Stimulated activated CD8-positive, alpha-beta memory T cell treated with anti-CD3 and anti-CD28 coated beads, Interleukin-7, amount 100 ng/mL, for 1 hour (primary cell): ENCODE data around the gene SRSF12.
A peak's percentile ranks its signal among the peaks of the same experiment; 100 is the strongest.
"Not testable (repeated sequence)": the region's sequence is repeated elsewhere in the genome, so short reads cannot be mapped to it uniquely, and the experiment has no call there.

Experiments
- DNase-seq, 2 donors: peaks; one replicate each; pipeline ENCODE4 v3.0.0-alpha.2; 2020; ENCODE audit warnings: low read depth in 2 of 2

Gene SRSF12

DNA sequence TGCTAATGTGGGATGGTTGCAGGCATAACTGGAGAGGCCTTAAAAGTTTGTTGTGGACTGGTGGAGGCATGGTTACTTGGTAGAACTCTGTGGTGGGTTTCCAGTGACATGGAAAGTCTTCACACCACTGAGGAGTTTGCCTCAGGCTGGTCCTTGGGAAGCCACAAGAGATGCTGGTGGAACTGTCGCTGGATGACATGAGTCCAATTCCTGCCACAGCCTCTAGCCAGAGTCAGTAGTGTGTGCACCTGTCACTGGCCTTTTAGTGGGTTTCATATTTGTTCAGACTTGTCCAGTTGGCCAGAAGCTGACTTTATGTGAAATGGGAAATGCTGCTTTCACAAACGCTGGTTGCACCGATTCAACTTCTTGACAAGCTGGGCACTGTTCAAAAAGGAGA is 13.7 kb upstream of the SRSF12 start:
- DNase-seq = no peak

DNA sequence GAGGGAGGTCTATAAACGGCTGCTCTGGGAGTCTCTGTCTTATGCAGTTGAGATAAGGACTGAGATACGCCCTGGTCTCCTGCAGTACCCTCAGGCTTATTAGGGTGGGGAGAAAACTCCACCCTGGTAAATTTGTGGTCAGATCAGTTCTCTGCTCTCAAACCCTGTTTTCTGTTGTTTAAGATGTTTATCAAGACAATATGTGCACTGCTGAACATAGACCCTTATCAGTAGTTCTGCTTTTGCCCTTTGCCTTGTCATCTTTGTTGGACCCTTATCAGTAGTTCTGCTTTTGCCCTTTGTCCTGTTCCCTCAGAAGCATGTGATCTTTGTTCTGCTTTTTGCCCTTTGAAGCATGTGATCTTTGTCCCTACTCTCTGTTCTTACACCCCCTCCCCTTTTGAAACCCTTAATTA is 10.4 kb upstream of the SRSF12 start:
- DNase-seq = not testable (repeated sequence)

DNA sequence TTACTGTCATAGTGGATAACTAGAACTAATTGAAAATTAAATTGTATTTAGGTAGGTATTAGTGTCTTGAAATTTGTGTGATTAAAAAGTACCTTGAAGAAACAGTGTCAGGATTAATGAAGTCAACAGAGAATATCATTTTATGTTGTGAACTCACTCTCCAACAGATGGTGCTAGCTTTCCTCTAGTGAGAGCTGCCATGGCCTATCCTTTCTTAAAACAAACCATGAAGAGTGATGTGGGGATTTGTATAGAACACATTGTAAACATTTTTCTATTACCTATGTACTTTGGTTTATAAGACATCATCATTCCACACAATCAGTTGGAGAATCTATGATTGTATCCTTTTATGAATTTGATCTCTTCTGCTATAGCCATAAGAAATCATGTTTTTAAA is 4.8 kb upstream of the SRSF12 start:
- DNase-seq = no peak

- DNase-seq = no peak
These were observed 4.1 kb upstream of the SRSF12 start for GRCh38 chr6:89121934-89122333.

GRCh38 chr6:89120371-89120770 is 2.5 kb upstream of the SRSF12 start:
- no peak for DNase-seq

DNA sequence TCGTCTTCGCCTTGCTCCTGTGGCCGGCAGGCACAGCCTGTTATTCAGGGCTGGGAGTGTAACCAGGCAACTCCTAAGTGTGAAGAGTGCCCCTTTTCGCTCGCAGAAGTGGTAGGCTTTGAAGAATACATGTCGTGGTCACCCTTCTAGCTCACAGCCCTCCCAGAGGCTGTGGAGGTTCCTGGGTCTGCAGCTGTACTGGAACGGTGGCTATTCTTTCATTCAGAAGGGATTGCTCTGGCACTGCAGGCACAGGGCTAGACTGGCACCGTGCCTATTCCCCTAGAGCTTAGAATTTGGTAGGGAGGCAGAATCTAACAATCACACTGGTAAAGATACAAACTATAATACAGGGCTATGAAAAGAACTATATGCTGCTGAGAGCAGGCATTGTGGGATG is 1.1 kb upstream of the SRSF12 start:
- no peak for DNase-seq

GRCh38 chr6:89116702-89117101 is 1.2 kb downstream of the SRSF12 start:
- DNase-seq = no peak

GRCh38 chr6:89111933-89112332 is 5.9 kb downstream of the SRSF12 start:
- DNase-seq = no peak

DNA sequence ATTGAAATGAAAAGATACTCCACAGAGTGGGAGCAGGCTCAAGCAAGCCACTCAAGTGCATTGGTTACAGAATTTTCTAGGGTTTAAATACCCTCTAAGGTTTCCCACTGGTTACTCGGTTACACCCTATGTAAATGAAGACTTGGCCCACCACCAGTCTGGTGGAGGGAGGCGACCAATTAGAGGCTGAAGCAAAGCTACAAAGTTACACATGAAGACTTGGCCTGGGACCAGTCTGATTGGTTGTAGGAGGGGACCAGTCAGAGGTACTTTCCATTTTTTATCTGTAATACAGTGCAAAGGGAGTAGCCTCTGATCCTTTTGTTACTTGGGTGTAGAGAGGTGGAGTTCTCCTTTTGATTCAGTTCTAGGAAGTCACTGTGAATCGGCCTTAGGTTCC is 7.6 kb downstream of the SRSF12 start:
- no peak for DNase-seq

- DNase-seq = no peak
These were observed 17.8 kb downstream of the SRSF12 start for GRCh38 chr6:89100114-89100513.

GRCh38 chr6:89098461-89098860 is 19.4 kb downstream of the SRSF12 start:
- no peak for DNase-seq

- no peak for DNase-seq
These were observed 30.0 kb downstream of the SRSF12 start for GRCh38 chr6:89087881-89088280.

DNA sequence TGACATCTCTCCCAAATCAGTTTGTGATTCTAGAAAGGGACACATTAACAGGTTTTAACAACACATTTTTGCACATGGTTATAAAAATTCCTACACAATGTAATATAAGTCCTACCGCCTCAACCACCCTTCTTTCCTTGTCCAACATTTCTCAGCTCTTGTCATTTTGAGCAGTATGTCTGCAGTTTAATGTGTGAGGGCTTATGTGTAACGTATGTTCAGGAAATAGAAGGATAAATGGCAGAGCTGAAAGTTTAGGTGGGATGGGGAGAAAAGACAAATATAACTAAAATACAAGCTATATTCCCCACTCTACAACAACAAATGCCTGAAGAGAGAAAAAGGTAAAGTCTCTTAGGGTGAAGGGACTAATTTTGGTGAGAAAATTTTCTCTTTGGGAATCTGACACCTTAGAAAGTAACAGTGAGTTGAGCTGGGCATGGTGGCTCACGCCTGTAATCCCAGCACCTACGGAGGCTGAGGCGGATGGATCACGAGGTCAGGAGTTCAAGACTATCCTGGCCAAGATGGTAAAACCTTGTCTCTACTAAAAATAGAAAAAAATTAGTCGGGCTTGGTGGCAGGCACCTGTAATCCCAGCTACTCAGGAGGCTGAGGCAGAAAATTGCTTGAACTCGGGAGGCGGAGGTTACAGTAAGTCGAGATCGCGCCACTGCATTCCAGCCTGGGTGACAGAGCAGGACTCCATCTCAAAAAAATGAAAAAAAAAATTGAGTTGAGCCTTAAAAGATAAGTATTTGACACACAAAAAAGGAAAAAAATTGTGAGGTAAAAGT is 32.3 kb downstream of the SRSF12 start:
- no peak for DNase-seq

DNA sequence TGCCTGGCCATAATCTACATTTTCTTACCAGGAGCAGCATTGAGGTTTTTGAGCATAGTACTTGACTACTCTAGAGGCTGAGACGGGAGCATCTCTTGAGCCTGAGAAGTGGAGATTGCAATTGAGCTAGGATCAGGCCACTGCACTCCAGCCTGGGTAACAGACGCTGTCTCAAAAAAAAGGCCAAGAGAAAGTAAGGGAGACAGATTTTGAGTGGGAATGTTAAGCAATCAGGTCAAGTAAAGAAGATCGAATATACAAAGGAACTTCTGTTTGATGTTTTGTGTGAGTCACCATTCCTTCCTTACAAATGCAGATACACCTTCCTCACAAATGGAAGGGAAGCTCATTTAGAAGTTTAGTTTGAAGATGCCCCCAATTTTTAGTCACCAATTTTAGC is 32.9 kb downstream of the SRSF12 start:
- DNase-seq = no peak

DNA sequence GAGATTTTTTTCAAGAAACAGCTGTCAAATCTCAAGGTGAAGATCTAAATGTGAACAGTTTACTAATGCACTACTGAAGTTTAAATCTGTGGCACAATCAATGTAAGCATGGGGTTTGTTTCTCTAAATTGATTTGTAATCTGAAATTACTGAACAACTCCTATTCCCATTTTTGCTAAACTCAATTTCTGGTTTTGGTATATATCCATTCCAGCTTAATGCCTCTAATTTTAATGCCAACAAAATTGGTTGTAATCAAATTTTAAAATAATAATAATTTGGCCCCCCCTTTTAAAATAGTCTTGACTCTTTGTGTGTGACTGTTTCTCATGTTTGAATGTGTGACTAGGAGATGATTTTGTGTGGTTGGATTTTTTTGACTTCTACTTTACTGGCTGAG is 33.3 kb downstream of the SRSF12 start:
- no peak for DNase-seq

GRCh38 chr6:89082486-89082891 is 35.4 kb downstream of the SRSF12 start:
- no peak for DNase-seq

DNA sequence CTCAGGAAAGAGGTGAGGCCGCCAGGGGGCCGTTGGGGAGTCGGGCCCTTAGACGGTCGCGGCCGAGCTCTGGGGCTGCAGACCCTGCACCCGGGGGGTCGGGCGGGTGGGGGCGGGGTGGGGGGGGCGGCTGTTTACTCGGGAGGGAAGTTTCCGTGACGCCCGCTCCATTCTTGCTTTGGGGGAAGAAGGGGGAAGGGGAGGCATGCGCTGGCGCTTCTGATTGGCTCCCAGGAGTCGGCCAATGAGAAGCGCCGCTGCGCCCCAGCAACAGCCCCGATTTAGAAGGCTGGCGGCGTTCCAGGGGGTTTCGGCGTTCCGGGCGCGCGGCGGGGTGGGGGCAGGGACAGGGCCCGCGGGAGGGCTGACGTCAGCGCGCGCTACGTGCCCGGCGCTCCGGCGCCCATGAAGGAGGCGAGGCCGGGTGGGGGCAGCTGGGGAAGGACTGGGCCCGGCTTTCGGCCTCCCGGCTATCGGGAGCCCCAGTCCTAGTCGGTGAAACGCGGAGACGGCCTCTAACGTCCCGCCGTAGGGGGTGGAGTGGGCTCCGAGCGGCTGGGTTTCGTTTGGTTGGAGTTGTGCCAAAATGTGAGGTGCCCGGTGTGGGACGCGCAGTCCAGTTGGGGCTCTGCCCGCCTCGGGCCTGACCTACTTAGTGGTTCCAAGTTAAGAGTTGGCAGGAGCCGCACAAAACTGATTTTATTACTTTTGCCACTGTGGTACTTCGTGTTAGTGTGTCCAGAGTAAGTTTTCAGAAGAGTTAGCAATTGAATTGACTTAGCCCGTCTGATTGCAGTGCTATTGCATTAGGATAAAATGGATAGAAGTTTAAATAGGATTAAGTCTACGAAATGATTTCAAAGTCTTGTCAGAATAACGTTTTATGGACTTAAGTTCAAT is 36.2 kb downstream of the SRSF12 start:
- DNase-seq = peak; percentile 98 to 99

DNA sequence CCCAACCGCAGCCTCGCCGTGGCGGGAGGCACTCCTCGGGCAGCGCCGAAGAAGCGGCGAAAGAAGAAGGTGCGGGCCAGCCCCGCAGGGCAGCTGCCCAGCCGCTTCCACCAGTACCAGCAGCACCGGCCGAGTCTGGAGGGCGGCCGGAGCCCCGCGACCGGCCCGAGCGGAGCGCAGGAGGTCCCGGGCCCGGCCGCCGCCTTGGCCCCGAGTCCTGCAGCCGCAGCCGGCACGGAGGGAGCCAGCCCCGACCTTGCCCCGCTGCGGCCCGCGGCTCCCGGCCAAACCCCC is 36.8 kb downstream of the SRSF12 start:
- no peak for DNase-seq

- peak; percentile 100 for DNase-seq
These were observed 37.4 kb downstream of the SRSF12 start, which contains the start of gene PNRC1 for GRCh38 chr6:89080281-89081128. TSS of gene PNRC1 (plus strand) at chr6:89080751. CDS start at chr6:89080895, 144 bp downstream.

- peak; percentile 37 to 40 for DNase-seq
These were observed 38.2 kb downstream of the SRSF12 start for GRCh38 chr6:89079511-89080234.

- no peak for DNase-seq
These were observed 44.0 kb downstream of the SRSF12 start for GRCh38 chr6:89073840-89074239.
